GM19438 (cell line): ENCODE measurements around the gene MPIG6B.

Experiments used
- ATAC-seq: cut with Tn5 transposase; IDR thresholded peaks from one replicate; pipeline ENCODE4 v1.9.1; 2021; ENCODE audit warnings: low read depth; ENCODE audit not compliant: unreplicated experiment

Gene MPIG6B

GRCh38 chr6:31736768-31737314, 13.7 kb downstream of the MPIG6B start:
- no peak for ATAC-seq

- ATAC-seq, result no peak
Measured at GRCh38 chr6:31737315-31737990, 14.3 kb downstream of the MPIG6B start.

GRCh38 chr6:31737991-31738979, 15.1 kb downstream of the MPIG6B start:
- no peak for ATAC-seq

- peak; percentile 52 for ATAC-seq
Measured at GRCh38 chr6:31739639-31740396, 16.6 kb downstream of the MPIG6B start, which contains the start of gene MSH5. Gene MSH5, plus strand, starts transcription at chr6:31740005. Its CDS starts 462 bp downstream, at chr6:31740467.

GRCh38 chr6:31740397-31741223, 17.4 kb downstream of the MPIG6B start:
- no peak for ATAC-seq

GRCh38 chr6:31741815-31742214, 18.6 kb downstream of the MPIG6B start:
- no peak for ATAC-seq

- no peak for ATAC-seq
Measured at GRCh38 chr6:31742894-31743293, 19.7 kb downstream of the MPIG6B start.

- no peak for ATAC-seq
Measured at GRCh38 chr6:31744422-31744821, 21.2 kb downstream of the MPIG6B start.

- no peak for ATAC-seq
Measured at GRCh38 chr6:31749301-31750036, 26.3 kb downstream of the MPIG6B start.

- no peak for ATAC-seq
Measured at GRCh38 chr6:31750411-31751022, 27.3 kb downstream of the MPIG6B start.

GRCh38 chr6:31752739-31753319, 29.7 kb downstream of the MPIG6B start:
- ATAC-seq, result no peak

- no peak for ATAC-seq
Measured at GRCh38 chr6:31758281-31758680, 35.1 kb downstream of the MPIG6B start.

- ATAC-seq, result no peak
Measured at GRCh38 chr6:31760790-31761189, 37.6 kb downstream of the MPIG6B start.

GRCh38 chr6:31761343-31761742, 38.2 kb downstream of the MPIG6B start:
- no peak for ATAC-seq

- no peak for ATAC-seq
Measured at GRCh38 chr6:31762356-31762755, 39.2 kb downstream of the MPIG6B start, which contains the start of gene SAPCD1. Gene SAPCD1, plus strand, starts transcription at chr6:31762656. Its CDS starts 399 bp downstream, at chr6:31763055.

GRCh38 chr6:31762878-31763618, 39.9 kb downstream of the MPIG6B start:
- ATAC-seq, result no peak

- ATAC-seq, result no peak
Measured at GRCh38 chr6:31763619-31763940, 40.4 kb downstream of the MPIG6B start.

- ATAC-seq, result no peak
Measured at GRCh38 chr6:31764198-31764597, 41.0 kb downstream of the MPIG6B start.
